GM18519 (cell line): ENCODE measurements around the gene SEMA4D.

Experiments
- ATAC-seq: cut with Tn5 transposase; IDR thresholded peaks from one replicate; pipeline ENCODE4 v1.9.1; 2021; ENCODE audit warnings: mild to moderate bottlenecking, moderate library complexity; ENCODE audit not compliant: unreplicated experiment, low FRiP score

Gene SEMA4D

DNA sequence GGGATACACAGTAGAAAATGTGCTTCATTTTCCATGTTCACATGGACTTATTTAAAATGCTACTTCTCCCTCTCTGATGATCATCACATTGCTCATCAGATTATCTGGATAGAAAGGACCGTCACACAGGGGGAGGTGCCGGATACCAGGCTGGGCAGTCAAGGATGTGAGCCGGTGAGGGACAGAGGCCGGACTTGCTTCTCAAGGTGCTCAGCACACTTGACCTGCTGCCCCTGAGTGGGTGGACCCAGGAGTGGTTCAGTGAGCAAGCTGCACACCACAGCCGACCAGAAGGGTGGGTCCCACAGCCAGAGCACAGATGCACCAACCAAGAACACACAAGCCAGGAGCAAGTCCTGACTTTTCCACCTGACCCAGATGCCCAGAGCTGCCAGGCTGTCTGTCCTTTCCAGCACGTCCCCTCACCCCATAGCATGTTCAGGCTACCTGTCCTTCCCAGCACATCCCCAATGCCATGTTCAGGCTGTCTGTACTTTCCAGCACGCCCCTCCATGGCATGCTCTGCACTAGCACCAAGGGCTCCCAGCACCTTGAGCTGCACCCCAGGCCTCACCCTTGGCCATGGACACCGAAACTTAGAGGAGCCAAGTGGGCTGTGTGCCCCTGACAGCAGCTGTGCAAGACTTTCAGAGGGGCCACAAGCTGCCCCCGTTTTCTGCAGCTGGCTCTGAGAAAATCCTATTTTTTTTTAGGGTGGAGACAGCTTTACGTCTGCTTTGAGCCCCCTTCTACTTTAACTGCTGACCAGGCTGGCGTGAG, 101.8 kb downstream of the SEMA4D start:
- no peak for ATAC-seq

DNA sequence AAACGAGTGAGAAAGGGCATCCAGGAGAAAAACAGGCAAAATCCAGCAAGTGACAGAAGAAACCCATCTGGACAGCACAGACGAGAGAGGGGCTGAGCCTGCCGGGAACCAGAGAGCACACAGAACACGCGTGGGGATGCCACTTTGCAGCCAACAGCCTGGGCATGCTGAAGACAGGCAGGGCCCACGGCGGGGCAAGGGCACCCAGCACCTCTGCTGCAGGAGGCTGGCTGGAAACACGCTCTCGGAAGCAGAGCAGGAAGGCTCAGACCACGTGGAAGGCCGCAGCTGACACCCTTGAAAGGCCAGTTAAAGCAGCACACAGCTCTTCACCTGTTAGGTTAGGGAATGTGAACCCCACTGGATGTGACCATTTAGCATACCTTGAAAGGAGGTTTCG, 103.5 kb downstream of the SEMA4D start:
- no peak for ATAC-seq

DNA sequence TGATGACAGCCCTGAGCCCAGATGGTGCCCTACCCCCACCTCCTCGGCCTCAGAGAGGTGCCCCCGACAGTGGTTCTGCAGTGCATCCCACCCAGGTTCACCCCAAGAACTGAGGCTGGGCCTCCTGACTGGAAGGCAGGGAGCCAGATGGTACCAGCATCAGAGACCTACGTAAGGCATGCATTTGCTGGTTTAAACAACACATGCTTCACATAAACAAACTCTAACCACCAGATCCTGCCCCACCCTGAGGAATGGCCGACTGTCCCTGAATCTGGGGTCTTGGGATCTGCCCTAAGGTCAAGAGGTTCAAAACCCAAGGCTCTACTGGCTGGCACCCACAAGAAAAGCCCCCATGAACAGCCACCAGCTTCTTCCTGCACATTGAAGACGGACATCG, 106.3 kb downstream of the SEMA4D start:
- no peak for ATAC-seq

DNA sequence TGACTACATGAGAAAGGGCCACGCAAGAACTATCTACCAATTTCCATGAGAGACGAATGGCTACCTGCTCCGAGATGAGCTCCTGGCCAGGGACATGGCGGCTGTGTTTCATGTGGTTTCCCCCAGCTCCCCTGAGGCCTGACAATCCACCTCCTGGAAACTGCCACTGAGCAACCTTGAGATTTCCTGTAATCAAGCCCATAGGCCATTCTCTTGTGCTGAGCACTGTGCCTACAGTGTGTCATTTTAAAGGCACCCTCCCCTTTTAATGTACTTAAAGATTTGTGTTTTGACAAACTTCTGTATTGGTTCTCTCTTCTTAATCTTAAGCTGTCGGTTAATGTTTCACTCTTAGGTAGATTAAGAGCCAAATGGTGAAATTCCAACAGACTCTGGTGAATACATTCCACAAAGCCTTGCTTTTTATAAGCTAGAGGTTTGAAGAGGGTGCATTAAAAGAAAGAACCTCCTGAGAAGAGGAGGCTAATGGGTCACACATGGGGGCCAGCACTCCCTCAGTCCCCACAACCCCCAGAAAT, 107.3 kb downstream of the SEMA4D start:
- no peak for ATAC-seq

DNA sequence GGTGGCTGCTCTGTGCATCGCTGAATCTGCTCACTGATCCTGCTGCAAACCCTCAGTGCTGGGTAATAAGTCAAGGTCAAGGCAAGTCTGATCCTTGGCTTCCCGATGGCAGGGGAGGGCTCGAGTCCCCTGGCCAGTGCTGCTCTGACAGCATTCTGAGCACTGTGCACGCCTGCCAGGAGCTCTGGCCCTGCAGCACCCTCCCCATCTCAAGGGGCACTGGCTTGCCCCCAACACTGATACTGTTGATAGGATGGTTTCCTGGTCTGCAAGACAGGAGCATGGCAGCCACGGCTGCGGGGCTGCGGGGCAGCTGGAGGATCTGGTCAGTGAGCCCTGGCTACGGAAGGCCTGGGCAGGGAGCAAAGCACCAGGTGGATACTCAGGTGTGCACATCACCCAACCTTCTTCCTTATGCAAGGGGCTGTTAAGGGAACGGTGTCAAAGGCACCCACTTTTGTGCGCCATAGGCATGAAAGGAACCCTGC, 107.8 kb downstream of the SEMA4D start:
- ATAC-seq: no peak

DNA sequence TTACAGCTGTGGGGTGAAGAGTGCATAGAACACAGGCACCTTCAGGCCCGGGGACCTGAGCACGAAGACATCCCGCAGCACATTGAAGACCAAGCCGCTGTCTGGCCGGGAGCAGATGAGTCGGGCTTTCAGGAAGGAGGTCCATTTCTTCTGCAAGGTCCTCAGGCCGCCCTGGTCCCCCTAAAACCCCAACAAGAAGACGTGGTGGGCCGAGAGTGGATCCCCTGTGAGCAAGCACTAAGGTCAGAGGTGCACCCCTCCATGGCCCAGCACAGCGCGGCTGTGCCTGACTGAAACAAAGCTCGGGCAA, 109.1 kb downstream of the SEMA4D start:
- ATAC-seq: no peak

DNA sequence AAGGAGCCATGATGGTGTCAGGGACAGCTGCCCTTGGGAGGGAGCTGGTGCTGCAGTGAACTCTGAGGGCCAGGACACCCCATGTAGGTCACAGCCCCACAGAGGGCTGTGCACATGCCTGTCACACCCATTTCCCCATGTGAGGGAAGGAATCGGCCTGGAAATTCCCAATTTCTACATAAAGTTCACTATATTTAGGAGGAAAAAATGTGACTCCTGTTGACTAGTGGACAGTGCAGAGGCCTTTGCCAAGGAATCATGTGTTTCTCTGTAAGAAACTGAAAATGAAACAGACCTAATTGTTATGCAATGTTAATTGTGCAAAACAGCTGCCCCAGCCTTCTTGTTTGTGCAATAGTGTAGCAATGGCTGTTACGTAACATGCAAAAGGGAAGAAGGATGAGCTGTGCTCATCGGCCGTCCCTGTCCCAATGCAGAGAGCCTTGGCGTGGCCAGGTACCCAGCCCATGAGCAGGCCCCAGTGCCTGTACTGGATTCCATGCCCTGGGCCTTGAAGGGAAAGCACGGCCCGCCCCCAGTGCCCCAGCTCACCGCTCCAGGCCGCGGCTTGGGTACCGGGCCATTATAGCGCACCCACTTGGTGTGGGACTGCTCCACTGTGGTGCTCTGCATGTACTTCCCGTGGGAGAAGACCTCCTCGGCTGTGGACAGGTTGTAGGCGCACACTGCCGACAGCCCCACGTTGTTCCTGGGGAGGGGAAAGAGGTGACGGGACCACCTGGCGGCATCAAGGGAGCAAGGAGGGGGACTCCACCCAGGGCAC, 109.6 kb downstream of the SEMA4D start:
- ATAC-seq: no peak

DNA sequence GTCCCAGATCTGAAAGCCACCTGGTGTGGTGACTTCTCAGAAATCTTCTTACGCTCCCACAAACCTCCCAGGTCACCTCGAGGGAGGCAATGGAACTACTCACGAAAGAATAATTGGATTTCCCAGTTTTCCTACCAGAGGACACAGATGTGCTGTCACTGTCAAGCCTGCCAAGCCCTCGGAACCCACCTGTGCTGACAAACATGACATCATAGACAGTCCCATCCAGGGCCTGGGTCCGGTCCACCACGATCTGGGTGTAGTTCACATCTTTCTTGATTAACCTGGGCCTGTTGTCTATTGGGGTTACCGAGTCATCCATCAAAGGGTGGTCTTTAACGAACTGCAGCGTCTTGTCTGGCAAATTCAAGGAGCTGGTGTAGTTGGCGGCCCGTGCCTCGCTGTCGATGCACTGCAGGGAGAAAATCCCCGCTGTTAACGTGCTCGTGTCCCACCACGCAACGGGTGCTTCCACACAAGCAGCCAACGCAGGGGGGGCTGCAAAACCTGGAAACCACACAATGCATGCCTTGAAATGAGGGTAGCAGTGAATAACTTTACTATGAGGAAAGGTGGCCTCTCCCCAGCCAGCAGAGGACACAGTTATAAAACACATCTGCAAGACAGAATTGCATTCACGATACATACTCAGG, 110.6 kb downstream of the SEMA4D start:
- no peak for ATAC-seq

DNA sequence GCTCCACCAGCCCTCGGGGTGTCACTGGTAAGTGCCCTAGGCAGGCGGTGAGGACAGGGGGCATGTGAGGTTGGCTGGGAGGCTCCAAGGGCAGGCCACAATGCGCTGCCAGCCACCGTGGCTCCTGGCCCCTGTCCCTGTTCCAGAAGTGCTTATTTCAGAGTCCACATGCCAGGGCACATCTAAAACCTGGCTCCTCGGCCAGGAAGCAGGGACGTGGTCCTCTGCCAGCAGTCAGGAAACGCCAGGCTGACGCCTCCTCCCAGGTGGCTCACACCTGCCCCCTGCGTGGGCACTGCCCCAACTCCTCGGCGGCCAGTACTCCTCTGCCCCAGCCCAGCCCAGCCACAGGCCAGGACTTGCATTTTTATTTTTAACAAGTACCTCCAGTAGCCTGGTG, 111.1 kb downstream of the SEMA4D start:
- ATAC-seq: no peak

DNA sequence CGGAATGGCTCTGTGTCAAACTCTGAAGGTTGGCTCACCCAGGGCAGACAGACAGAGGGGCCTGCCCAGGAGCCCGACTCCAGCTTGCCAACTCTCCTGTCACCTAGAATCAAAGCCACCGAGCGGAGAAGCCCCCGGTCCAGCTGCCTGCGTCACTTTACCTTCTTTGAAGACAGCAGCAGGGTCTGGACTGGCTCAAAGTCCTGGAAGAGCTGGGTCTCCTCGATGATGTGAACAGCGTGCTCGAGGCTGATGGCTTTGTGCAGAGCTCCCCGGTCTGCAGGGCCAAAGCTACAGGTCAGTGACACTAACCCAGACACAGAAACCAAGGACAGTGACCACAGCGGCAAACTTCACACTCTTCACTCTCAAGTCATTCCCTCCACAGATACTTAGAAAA, 111.7 kb downstream of the SEMA4D start:
- ATAC-seq: no peak

DNA sequence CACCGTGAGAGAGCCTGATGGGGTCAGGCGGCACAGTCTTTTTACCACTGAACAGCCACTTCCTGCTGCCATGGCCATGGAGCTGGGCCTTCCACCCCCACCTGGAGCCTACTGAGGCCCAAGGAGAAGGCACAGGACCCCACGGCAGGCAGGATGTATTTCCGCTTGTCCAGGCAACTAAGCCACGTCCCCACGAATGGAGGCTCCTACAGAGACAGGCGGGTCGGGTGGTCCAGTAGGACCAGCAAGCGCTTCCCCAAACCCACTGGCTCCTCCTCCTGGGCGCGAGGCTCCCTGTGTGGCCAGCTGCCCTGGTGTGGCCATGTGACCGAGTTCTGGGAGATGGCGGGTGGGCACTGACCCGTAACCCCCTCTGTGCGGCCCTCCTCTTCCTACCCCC, 113.1 kb downstream of the SEMA4D start:
- ATAC-seq: no peak

DNA sequence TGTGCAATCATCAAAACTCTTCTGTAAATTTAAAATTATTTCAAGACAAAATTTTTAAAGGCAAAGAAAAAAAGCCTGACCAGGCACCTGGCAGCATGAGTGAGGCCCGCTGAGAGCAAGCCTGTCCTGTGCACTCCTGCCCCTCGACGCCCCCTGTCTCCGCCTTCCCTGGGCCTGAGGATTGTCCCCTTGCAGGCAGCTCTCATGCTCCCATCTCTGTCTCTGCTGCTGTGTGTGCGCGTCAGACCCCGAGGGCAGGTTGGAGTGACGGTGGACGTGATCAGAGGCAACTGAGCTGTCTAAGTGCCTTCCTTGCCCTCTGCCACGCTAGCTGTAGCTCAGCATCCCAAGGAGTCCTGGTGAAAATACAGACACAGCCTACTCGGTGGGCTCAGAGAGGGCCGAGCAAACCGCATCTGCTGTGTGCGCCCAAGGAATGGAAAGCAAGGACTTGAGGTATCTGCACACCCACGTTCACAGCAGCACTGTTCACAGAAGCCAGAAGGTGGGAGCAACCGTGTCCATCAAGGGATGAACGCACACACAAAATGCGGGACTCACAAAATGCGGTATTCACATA, 114.1 kb downstream of the SEMA4D start:
- ATAC-seq: no peak

DNA sequence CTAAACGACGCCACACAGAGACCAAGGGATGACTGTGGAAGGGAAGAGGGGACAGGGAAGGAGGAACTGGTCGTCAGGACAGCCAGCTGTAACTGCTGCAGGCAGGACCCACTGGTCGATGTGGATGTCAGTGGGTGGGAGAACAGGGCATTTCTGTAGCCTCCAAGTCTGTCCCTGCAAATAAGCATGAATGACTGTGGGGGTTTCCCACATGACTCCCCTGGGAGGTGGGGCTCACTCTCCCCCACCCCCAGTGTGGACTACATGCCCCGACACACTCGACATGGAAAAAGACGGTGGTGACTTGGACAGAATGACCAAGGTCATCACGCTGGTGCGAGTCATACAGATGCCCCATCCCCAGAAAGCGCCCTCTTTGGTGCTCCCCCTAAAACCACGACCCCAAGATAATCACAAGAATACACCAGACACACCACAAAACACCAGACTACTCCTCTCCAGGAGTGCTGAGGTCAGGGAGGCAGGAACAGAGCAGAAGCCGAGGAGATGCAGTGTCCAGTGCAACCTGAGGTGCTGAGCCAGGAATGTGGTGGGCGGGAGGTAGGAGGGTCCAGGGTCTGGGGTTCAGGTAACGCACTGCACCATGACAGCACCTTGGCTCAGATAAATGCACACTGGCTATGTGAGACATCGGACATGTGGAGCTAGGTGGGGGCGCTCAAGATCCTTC, 114.7 kb downstream of the SEMA4D start:
- no peak for ATAC-seq

DNA sequence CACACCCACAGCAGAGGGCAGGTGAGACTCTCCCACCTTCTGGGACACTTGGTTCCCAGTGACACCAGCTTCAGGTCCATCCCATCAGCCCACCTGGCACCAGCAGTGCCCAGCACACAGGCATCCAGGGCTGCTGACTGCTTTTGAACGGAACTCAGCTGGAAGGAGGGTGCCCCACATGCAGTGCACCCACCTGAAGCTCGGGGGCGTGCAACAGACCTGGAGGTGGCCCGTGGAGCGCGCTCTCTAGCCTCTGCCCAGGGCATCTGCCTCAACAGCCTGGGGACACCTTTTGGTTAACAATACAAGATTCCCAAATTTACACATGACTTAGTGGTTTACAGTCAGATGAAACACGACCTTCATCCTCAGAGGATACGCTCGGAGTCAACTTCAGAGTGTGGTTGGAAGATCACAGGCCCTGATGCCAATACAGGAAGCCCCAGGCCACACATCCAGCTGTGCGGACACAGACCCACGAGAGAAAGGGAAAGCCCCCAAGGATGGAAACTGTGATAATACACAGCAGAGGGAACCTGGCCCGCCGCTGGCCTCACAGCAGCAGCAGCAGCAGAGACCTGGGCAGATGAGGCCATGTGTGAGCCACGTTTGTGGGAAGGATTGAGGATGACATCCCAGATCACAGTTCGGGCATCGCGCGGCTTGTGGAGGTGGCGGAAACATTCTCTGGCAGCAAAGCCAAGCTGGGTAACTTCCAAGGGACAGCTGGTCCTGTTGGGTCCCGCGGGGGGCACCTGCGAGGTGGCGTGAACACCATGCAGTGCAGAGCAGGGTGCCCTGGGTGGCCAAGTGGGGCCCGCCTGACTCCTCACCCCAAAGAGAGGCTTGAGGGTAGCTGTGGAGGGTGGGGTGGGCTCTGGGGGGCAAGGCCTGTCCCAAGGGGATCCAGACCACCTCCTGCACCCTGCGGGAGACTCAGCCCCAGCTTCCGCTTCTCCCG, 115.6 kb downstream of the SEMA4D start:
- no peak for ATAC-seq

DNA sequence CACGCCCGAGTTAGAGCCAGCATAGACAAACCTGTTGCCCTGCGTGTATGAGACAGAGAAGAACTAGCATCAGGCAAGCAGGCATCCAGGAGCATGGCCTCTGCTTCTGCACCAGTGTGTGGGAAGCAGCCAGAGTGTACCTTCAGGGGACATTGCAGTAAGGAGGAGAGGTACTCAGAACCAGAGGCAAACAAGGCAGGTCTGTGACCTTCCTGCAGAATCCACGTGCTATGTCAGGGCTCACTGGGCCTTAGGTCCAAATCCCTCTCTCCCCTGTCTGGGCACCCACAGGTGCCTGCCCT, 116.7 kb downstream of the SEMA4D start:
- no peak for ATAC-seq

DNA sequence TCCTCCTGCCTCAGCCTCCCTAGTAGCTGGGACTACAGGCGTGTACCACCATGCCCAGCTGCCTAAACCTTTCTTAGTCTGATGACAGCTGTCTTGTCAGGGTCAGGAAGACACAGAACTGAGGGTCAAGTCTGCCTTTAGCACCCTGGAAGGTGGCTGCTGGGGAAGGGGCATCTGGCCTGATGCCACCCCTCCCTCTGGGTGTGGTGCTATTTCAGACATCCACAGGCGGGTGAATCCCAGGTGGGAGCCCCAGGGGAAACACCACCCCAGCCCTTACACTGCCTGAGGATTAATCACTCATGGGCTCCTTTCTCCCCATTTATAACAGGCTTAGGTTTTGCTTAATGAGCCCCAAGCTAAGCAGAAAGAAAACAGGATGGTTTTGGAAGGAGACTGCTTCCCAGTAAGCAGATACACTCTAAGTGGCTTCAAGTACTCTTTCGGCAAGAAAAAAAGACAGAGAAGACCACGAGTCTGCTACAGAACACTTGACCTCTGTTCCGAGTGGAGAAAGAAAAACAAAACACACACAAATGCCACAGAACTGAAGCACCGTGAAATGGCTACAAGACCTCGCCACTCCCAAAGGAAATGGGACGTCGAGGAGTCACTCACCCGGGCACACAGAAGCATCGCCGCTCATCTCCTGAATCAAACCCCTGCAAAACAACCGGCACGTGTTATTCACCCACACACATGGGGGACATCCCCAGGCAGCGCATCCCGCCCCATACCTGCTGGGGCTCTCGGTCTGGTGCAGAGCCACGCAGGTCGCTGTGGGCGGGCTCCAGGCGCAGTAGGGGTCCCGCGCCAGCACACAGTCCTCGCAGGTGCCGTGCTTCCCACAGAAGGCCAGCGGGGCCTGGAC, 117.2 kb downstream of the SEMA4D start:
- no peak for ATAC-seq

DNA sequence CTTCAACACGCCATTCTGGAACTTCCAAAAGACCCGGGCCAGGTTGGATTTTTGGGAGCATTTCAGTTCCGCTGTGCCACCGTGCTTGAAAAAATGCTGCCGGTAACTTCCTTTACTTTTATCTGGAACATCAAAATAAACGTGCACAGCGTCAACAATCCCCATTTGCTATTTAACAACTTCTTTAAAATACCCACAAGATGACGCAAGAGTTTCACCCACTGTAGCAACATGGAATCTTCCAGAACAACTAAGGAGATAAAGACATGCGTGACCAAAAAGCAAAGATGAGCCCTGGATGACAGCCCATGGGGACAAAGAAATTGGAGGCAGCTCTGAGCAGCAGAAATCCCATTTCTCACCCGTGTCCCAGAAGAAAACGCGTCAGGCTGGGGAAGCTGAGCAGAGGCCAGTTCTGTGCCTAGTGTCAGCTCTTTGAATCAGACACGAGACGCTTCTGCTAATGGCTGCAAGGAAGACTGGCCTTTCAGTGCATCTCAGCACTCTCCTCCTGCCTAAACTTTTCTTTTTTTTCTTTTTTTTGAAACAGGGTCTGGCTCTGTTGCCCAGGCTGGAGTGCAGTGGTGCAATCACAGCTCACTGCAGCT, 118.3 kb downstream of the SEMA4D start:
- no peak for ATAC-seq

DNA sequence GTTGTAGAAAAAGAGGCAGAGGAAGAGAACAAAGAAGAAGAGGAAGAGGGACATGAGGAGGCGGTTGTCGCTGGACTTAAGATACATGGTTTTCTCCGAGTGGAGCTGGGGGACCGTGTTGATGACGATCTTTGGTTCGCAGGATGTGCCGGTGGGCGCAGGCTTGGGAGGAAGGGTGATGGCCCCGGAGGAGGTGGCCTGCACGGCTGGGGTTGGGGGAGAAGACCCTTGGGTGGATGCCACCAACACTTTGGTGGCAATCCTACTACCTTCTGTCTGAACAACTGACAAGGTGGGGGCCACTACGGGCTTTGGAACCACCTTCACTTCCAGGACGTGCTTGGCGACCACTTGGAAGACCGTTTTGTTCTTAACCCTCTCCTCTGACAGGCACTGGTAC, 118.9 kb downstream of the SEMA4D start:
- no peak for ATAC-seq
